Pulmonary artery endothelial cell (primary cell): ENCODE measurements around the gene ANKRD33B. TPM values are rescaled to one million over a fixed set of nuclear protein-coding genes. Genes with fewer than 3 reads are reported as not detected.
"Not testable (repeated sequence)": the region's sequence is repeated elsewhere in the genome, so short reads cannot be mapped to it uniquely, and the experiment has no call there.

Experiments used
- DNase-seq: peaks from one replicate; pipeline ENCODE4 v3.0.0-alpha.2; 2011; ENCODE audit warnings: low read depth, low spot score
- total RNA-seq: library from RNA; depleted of rRNA; stranded (reverse); fragments of >200 nt; gene quantifications from 2 replicates; pipeline ENCODE4 v1.2.3, GENCODE V29; 2014

ANKRD33B gene
- total RNA-seq, 1 donor from 2014 or later: 6.6 TPM

DNA sequence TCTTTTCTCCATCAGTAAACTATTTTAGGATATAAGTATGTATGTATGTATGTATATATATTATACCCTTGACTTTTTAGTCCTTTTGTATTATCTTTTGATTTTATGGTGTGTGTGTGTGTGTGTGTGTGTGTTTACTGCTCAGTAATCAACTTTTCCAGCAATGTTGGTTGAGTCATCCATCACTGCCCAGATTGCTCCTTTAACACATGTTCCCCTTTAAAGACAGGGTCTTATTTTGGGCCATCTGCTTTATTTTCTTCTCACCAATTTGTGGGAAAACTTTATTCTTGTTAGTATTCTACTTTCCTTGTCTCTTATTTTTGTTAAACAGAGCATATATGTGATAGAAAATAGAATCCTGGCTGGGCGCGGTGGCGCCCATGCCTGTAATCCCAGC, 28.1 kb downstream of the ANKRD33B start:
- no peak for DNase-seq

DNA sequence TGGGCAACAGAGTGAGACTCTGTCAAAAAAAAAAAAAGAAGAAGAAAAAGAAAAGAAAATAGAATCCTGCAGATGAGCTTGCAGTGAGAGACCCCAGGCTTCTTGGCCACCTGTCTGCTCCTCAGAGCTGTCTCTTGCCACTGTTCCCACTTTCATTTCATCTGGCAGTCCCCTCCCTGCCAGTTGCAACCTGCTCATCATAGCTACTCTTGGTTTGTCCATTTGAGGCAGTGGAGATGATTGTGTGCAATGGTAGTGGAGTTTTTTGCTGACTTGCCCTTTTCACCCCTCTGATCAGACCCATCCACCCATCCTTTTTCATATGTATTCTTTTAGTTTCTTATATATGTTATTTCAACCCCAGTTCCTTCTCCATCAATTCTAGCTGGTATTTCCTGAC, 28.7 kb downstream of the ANKRD33B start:
- no peak for DNase-seq

DNA sequence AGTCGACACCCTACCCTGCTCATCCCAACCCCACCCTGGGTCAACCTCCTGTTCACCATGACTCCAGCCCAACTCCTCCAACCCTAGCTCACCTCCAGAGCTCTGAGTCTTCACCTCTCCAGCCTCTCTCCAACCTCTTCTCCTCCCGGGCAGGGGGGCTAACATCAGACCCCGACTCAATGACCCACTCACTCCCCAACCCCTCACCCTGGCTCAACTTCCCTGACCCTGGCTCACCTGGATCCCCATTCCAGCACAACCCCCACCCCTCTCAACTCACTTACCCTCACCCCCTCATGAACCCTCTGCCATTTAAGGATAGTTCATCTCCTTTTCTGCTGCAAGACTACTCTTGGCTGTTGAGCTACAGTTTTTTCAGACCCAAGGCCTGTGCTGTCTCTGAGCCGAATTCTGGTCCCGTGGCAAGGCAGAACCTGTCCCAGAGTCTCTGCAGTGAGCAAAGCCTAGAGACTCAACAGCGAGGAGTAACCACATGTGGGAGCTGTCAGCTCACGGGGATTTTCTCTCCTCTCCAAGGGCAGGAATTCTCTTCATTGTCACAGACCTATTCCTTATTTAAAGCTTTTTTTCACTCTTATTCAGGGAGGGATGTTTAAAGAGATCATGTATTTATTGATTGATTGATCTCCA, 29.8 kb downstream of the ANKRD33B start:
- no peak for DNase-seq

DNA sequence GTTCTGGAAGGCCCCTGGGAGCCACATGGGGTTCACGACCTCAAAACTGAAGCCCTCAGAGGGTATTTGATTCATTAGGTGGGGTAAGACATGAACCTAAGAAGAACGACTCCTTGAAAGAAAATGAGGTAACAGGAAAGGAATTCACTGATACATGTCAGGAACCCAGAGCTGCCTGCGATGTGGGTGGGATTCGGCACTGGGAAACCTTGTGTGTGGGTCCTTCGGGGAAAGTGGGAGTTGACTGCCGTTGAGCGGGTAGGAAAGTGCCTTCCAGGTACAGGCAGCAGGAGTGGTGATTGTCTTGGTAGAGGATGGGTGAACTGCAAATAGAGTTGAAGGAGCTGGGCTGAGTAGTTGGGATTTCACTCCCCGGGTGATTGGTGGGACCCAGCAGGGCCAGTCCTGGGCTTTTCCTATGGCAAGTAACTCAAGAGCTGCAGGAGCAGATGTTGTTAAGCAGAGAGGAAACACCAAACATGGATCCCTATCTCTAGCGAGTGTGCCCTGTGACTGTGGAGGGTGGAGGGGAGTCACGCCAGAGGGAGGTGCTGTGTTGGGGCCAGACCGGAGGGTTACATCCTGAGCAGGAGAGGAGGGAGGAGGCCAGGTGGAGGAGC, 30.8 kb downstream of the ANKRD33B start:
- no peak for DNase-seq

DNA sequence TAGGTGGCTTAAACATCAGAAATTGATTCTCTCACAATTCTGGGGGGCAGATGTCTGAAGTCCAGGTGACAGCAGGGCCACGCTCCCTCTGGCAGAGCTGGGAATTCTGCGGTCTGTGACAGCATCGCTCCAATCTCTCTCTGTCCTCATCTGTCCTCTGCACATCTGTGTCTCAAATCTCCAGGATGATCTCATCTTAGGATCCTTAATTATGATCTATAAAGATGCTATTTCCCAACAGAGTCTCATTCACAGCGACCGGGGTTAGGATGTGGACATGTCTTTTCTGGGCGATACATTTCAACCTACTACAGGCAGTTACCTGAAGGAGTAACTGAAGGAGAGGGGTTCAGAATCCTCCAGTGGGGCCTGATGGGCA, 31.4 kb downstream of the ANKRD33B start:
- no peak for DNase-seq

DNA sequence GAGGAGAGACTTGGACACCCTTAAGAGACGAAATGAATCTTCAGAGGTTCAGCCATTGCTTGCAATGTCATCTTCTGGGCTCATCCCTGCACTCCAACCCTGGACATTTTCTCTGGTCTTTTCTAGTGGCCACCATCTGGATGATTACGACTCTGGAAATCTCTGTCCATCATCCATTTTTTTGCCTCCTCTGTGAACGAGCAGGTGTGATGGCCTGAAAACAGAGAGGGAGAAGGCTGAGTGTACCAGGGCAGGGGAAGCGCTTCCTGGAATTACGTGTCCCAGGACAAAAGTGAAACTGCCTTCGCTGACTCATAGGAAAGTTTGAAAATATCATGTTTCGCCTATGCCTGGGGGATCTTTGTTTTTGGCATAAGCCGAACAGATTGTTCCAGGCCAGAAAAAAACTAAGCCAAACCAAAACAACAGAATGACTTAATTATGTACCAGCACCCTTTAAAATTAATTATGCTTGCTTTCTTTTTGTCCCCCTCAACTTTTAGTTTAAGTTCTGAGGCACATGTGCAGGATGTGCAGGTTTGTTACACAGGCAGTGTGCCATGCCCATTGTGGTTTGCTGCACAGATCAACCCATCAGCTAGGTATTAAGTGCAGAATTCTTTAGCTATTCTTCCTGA, 31.9 kb downstream of the ANKRD33B start:
- peak; percentile 74 for DNase-seq

DNA sequence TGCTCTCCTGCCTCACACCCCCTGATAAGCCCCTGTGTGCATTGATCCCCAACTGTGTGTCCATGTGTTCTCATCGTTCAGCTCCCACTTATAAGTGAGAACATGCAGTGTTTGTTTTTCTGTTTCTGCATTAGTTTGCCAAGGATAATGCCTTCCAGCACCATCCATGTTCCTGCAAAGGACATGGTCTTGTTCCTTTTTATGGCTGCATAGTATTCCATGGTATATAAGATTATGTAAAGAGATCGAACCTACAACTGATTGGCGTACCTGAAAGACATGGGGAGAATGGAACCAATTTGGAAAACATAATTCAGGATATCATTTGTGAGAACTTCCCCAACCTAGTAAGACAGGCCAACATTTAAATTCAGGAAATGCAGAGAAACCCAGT, 32.4 kb downstream of the ANKRD33B start:
- no peak for DNase-seq

DNA sequence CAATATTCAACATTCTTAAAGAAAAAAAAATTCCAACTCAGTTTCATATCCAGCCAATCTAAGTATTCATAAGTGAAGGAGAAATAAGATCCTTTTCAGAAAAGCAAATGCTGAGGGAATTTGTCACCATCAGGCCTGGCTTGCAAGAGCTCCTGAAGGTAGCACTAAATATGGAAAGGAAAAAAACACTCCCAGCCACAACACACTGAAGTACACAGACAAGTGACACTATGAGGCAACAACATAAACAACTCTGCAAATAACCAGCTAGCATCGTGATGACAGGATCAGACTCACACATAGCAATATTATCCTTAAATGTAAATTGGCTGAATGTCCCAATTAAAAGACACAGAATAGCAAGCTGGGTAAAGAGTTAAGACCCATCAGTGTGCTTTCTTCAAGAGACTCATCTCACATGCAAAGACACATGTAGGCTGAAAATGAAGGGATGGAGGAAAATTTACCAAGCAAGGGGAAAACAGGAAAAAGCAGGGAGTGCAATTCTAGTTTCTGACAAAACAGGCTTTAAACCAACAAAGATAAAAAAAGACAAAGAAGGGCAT, 33.1 kb downstream of the ANKRD33B start:
- DNase-seq: no peak

DNA sequence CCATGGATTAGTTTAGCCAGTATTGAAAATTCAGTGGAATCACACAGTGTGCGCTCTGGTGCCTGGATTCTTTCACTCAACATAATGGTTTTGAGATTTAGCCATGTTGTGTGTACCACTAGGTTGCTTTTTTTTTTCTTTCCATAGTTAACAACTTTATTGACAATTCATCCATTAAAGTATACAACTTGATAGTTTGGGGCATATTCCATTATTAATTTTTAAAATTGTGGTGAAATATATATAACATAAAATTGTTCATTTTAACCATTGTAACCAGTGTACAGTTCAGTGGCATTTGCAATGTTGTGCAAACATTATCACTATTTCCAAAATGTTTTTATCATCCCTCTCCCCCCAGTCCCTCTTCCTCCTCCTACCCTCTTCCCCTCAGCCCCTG, 35.2 kb downstream of the ANKRD33B start:
- DNase-seq: no peak

DNA sequence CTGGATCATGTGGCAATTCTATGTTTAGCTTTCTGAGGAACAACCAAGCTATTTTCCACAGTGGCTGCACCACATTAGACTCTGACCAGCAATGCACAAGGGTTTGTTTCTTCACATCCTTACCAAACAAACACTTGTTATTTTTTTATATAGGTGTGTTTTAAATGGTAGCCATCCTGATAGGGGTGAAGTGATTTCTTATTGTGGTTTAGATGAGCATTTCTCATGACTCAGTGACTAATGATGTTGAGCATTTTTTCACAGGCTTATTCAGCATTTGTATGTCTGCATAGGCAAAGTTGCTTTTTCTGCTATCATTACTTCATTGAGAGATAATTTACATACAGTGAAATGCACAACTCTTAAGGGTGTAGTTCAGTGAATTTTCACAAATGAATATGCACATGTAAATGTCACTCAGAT, 36.0 kb downstream of the ANKRD33B start:
- DNase-seq: no peak

DNA sequence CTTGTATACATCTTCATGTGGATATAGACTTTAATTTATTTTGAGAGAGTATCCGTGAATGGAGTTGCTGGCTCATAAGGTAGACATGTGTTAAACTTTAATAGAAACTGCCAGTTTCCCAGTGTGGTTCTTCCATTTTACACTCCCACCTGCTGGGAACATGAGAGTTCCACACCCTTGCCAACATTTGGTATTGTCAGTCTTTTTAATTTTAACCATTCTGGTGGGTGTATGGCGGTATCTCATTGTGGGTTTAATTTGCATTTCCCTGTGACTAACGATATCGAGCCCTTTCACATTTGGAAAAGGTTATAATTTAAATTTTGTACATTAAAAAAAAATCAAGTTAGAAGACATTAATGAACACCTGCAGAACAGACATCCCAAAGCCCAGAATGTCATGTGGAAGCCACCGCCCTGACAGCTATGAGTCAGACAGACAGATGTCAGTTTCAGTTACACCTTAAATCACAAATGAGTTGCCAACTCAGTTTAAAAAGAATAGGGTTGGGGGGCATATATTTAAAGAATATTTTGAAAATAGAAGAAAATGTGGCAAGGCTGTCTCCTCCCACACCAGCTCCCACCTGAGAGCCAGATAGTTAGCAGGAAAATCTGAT, 36.9 kb downstream of the ANKRD33B start:
- DNase-seq: no peak

DNA sequence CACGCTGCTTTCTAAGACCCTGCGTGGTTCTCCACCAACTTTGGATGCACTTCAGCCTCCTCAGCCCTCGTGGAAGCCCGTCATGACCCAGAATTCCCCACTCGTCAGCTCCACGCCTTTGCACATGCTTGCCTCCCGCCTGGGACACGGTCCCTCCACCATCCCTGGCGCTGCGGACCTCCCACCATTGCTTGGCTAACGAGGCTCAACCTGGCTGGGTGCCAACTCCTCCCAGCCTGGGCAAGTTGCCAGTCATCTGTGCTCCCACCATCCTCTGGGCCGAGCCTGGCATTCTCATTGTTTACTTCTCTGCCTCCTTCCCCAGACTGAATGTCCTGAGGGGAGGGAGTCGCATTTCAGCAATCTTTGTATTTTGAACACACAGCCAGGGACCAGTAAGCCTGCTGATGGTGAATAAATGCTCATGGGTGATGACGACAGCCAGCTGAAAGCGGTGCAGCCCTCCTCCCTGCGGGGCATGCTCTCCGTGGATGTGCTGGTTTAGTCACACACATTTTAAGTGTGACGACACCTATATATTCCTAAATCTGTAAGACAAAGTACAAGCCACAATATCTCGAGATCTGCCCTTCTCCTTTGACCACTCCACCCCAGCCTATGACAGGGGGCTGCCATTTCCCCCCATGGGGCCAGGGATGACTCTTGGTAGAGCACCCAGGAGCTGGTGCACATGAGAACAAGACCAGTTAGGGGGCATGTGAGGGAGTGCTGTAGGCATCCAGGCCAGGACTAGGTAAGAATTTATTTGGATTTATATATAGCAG, 37.6 kb downstream of the ANKRD33B start:
- DNase-seq: peak; percentile 82

DNA sequence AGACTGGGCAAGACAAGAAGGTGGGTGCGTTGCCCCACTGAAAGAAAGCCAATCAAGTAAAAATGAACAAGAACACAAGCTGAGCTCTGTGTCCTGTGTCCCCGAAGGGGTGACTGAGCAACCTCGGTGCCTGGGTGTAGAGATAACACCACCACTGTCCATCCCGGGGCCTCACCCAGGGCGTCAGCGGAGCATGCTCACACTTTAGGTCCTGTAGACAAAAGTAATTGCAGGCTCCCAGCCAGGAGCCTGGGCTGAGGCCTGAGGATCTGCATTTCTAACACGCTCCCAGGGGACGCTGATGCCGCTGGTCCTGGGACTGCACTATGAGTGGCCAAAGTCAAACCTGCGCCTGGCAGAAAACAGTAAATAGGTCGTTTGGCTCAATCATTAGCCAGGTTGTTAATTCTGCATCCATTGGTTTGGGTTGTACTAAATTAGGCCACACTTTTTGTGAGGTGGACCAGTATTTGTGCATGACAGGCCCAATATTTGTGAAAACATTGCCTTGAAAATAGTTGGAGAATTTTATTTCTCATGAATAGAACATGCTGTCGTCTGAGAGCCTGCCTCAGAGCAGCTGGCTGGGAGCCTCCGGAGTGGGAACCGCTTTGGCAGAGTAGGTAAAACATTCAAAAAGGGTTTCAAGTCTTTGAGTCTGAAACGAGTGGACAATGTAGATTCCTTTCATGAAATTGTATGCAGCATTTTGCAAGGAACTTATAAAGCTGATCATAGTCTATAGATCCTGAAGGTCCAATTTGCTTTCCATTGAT, 38.3 kb downstream of the ANKRD33B start:
- DNase-seq: no peak

DNA sequence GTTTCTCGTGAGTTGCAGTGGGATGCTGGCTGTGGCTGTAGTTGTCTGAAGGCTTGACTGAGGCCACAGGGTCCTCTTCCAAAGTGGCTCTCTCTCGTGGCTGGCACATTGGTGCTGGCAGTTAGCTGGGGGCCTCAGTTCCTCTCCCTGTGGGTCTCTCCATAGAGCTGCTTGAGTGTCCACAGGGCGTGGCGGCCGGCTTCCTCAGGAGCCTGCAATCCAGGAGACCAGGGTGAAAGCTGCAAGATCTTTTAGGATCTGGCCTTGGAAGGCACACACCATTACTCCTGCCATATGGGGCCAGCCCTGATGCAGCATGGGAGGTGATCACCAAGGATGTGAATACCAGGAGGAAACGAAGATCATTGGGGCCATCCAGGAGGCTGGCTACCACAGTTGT, 41.1 kb downstream of the ANKRD33B start:
- no peak for DNase-seq

DNA sequence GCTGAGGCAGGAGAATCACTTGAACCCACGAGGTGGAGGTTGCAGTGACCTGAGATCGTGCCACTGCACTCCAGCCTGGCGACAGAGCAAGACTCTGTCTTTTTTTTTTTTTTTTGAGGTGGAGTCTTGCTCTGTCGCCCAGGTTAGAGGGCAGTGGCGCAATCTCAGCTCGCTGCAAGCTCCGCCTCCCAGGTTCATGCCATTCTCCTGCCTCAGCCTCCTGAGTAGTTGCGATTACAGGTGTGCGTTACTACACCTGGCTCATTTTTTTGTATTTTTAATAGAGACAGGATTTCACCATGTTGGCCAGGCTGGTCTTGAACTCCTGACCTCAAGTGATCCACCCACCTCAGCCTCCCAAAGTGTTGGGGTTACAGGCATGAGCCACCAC, 42.8 kb downstream of the ANKRD33B start:
- not testable (repeated sequence) for DNase-seq

DNA sequence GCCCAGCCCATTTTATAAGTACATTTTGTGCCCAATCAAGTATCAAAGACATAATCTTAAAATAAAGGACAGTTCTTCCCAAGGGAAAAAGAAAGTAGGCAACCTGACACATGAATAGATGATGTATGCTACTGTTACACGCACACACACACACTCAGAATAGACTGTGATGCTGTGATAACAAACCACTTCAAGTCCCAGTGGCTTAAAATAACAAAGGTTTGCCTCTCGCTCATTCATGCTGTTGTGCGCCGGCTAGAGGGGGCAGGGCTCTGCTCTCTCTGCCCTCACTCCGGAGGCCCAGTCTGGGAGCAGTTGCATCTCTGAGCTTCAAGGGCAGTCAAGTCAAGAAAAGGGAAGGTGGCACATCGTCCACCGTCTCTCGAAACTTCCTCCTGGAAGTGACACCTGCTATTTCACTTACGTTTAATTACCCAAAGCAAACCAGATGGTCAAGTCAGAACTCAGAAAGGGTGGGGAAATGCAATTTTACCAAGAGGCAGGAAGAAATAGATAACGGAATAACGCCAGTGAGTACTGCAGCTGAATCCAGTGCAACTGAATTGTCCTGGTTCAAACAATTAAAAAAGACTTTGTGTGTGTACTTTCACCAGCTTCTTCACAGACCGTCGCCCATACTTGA, 43.3 kb downstream of the ANKRD33B start:
- DNase-seq: no peak

DNA sequence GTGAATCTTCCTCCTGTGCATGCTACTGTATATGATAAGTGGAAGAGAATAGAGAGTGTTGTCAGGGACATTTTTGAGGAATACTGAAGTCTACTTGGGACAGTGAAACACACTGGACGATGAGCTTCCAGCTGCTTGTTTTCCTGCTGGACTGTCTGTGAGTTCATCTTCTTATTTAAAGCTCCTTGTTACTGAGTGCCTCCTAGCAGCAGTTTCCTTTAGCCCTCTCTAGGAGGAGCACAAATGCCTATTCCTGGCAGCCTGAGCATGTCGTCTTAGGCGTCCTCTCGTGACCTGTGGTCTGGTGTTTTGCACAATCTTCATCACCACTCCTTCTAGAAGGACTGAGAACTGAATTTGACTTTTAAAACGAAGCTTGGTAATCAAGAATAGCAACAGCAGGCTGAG, 43.8 kb downstream of the ANKRD33B start:
- DNase-seq: no peak

DNA sequence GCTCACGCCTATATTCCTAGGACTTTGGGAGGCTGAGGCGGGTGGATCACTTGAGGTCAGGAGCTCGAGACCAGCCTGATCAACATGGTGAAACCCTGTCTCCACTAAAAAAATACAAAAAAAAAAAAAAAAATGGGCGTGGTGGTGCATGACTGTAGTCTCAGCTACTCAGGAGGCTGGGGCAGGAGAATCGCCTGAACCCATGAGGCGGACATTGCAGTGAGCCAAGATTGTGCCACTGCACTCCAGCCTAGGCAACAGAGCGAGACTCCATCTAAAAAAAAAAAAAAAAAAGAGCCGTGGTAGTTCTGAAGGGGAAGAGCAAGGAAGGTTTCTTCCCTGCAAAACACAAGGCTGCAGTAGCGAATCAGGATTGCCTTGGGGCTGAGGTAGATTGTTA, 44.2 kb downstream of the ANKRD33B start:
- not testable (repeated sequence) for DNase-seq

DNA sequence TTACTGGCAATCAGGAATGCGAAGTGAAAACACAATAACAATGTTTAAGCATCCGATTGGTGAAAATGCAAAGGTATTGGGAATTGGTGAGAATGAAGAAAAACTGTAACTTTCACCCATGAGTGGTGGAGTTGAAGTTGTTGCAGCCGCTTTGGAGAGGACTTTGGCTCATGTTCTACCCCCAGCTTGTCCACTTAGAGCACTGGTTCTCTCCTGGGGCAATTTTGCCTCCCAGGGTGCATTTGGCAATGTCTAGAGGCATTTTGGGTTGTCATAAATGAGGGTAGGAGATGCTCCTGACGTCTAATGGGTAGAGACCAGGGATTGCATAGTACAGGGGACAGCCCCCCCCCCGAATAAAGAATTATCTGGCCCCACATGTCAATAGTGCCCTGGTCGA, 46.2 kb downstream of the ANKRD33B start:
- DNase-seq: no peak

DNA sequence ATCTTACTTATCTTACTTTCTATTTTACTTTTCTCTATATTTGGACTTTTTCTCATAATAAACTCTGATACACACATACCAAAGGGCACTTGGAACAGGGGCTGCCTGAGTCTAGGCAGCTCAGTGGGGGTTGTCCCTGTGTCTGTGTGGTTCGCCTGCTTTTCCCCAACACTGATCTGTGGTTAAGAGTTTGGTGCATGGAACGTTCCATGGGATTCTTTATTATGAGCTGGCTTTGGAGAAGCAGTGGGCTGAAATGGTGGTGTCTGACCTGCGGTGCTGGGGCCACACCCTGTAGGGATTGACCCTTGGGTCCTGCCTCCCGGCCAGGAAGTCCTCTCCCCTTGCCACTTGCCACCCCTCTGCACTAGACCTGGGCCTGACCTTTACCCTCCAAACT, 47.4 kb downstream of the ANKRD33B start:
- DNase-seq: no peak
